Jurkat, Clone E6-1 (cell line): ENCODE data around the gene KDM3B.

Experiments used
- DNase-seq: peaks from one replicate; pipeline ENCODE4 v3.0.0-alpha.2; 2011; ENCODE audit warnings: low read depth, low spot score
- H3K4me3 ChIP-seq: 2 replicates; pipeline ENCODE4 v1.5.1; 2011; ENCODE audit warnings: mild to moderate bottlenecking, low read length, control low read depth, moderate library complexity

Gene KDM3B

DNA sequence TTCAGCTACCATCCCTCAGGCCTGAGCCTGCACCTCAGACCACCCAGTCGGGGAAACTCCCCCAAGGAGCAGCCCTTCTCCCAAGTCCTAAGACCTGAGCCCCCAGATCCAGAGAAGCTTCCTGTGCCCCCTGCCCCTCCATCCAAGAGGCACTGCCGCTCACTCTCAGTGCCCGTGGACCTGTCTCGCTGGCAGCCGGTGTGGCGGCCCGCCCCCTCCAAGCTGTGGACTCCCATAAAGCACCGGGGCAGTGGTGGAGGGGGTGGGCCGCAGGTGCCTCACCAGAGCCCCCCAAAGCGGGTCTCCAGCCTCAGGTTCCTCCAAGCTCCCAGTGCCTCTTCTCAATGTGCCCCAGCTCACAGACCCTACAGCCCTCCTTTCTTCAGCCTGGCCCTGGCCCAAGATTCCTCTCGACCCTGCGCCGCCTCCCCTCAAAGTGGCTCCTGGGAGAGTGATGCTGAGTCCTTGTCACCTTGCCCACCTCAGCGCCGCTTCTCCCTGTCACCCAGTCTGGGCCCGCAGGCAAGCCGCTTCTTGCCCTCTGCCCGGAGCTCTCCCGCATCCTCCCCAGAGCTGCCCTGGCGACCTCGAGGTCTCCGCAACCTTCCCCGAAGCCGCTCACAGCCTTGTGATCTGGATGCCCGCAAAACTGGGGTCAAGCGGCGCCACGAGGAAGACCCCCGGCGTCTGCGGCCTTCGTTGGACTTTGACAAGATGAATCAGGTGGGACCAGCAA, 7.4 kb upstream of the KDM3B start:
- H3K4me3 ChIP-seq, result no peak overlapping the region
- no peak for DNase-seq

DNA sequence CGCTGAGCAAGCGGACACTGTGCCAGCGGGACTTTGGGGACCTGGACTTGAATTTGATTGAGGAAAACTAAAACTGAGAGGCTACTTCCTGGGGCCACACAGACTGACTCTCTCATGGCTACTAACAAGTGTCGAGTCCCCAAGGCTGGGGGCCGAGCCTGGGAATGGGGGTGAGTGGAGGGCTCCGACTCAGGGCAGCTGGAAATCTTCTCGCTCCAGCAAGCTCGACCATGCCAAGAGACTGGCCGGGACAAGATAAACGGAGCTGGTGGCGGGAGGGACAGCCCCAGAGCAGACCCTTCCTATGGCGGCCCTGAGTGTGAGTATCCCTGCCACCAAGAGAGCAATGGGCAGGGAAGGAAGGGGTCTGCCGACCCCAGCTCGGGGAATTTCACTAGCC, 5.6 kb upstream of the KDM3B start:
- DNase-seq, result no peak
- no peak overlapping the region for H3K4me3 ChIP-seq

DNA sequence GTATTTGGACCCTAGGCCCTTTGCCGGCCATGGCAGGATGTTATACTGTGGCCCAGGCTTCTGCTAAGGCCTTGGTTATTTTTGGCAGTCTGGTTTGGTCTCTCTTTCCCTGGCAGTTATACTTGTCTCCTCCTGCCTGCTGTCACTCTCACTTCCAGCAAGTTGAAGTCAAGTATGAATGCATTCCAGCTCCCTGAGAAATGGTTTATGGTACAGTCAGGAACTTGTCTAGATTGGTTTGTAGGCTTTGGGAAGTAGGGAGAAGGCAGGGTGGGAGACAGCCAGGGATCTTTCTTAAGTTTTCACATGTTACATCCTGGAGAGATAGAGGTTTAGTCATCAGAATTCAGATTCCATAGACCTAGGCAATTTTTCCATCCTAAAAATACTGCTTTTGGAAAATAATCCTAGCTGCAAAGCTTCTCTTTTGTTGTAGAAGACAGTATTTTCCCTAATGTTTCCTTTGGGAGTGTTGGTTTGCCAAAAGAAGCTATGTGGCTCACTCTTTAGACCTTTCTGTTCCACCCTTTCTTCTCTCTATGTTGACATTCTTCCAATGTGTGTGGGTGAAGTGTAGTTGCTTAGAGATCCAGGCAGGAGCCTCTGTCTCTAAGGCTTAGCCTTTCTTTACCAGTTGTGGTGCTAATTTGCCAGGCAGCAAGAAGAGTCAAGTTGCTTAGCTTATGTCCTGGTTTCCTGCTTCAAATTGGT, 2.5 kb upstream of the KDM3B start:
- no peak overlapping the region for H3K4me3 ChIP-seq
- DNase-seq, result no peak

DNA sequence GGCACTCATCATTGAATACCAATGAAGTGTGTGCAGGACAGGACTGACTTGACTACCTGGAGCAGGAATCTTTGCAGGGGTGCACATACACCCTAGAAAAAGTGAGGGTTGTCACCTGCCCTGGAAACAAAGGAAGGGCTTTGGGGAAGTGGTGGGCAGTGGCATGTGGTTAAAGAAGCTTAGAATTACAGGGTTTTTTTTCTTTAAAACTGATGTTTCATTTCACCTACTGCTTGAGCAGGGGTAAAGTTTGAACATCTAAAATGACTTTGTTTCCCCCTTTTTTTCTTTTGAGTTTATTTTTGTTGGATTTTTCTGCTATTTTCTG, 2.0 kb upstream of the KDM3B start:
- DNase-seq, result no peak
- no peak overlapping the region for H3K4me3 ChIP-seq

DNA sequence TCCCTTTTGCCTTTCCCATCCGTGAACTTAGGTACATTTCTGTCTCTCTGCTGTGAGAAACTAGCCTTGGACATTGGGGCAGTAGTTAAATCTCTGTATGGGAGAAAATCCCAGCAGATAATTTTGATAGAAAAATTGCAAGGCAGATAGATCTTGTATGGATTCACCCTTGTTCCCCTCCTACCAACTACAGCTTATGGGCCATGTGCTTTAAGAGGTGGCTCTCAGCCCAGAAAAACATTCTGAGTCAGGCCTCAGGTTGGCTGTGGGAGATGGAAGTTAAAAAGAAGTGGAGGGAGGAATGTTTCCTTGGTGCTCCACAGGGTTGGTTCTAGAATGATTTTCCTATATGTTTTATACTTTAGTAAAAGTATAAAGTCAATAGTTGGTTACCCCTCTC, 1.4 kb upstream of the KDM3B start:
- H3K4me3 ChIP-seq, result no peak overlapping the region
- no peak for DNase-seq

DNA sequence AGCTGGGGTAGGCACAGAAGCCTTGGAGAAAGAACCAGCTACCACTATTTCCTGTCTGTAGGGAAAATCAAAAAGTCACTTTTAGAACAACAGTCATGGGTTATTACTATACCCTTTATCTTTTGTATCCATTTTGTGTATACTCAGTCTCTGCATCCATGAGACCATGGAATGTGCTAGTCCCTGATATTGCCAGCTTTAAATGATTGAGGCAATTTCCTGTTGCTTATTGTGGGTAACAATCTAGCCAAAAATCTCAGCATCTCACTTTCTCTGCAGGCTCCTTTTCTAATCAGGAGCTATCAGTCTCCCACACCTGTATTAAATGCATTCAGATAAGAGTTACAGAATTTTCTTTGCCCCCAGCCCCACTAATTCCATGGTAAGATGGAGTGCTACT, 968 bp upstream of the KDM3B start:
- DNase-seq, result peak; percentile 31
- no peak overlapping the region for H3K4me3 ChIP-seq

DNA sequence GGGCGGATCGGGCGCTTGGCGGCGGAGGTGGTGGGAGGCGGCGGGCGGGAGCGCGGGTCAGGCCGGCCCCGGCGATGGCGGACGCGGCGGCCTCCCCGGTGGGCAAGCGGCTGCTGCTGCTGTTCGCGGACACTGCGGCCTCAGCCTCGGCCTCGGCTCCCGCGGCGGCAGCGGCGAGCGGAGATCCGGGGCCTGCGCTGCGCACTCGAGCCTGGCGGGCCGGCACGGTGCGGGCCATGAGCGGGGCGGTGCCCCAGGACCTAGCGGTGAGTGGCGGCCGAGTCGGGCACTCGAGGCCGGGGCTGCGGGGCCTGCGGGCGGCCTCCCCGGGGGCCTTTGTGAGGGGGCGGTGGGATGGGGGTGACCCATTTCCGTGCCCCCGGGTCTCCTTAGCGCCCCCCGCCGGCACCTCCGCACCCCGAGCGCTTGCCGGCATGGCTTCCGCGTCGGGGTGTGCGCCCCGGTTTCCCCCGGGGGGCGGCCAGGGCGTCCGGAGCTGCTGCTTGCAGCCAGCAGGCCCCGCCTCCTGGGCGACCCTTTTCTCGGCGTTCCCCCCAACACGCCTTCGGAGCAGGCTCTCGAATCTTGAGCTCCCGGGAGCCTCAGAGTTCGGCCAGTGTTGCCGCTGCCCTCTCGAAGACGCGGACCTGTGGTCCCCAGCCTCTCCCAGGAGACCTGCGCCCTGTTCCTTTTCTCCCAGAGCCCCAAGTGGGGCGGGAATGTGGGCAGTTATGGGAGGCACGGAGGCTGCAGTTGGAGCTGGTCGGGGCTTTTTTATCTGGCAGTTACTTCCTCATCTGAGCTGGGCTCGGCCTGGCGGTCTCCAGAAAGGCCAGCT, 456 bp downstream of the KDM3B start:
- peak overlapping the region; percentile 81 for H3K4me3 ChIP-seq
- DNase-seq, result peak; percentile 23

DNA sequence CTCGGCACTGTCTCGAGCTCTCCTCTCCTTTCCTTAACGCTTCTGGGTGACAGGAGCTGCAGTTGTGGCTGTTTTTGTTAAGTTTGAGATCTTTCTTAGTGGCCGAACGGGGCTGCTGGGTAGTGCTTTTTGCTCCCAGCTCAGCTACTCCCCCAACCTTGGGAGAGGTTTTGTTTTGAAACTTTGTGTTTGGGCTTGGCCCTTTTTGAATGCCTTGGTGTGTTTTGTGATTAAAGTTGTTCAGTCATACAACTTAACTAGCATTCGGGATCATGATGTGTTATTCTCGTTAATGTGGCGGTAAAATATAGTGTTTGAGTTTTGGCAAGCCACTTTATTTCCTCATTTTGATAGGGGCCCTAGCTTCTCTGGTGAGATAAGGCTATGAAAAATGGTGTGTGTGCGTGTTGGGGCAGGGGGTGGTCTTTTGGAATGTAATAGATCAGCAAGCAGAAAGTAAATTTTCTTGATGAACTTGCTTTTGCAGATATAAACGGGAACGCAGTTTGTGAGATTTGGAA, 1.1 kb downstream of the KDM3B start:
- DNase-seq, result no peak

DNA sequence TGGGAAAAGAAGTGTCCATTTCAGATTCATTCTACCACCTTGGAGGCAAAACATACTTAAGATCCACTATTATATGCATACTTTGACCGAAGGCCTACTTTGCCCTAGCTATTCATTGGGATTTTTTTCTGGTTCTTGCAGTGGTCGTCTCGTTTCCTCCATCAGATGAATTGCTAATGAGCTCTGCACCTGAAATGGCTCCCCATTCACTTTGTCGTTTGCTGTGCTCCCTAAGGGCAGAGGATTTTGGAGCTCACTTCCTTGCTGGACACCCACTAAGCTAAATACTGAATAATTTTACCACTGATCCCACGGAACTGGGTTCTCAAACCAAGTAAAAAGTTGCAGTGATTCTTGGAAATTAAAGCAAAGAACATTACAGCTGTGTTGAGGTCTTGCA, 1.9 kb downstream of the KDM3B start:
- no peak for DNase-seq
- peak overlapping the region; percentile 81 for H3K4me3 ChIP-seq

More for the DNA sequence above, 1.1 kb downstream of the KDM3B start:
- peak overlapping the region; percentile 81 for H3K4me3 ChIP-seq

DNA sequence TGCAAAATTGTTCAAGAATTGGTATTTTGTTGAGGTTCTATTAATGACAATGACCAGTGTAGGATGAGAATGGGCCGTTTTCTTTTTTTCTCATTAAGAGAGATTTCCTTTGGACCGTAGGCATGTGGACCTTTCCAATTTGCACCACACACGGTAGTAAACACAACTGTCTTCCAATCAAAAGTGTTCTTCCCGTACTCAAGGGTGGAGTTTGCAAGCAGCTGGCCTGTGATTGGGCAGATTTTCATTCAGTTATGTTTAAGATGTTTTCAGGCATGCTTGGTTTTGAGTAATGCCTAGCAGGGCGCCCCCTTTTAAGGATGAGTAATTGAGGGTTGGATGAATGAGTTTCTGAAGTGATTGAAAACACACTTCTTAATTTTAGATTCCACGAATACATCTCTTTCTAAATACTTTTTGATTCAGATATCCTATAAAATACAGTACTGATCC, 2.5 kb downstream of the KDM3B start:
- no peak overlapping the region for H3K4me3 ChIP-seq

DNA sequence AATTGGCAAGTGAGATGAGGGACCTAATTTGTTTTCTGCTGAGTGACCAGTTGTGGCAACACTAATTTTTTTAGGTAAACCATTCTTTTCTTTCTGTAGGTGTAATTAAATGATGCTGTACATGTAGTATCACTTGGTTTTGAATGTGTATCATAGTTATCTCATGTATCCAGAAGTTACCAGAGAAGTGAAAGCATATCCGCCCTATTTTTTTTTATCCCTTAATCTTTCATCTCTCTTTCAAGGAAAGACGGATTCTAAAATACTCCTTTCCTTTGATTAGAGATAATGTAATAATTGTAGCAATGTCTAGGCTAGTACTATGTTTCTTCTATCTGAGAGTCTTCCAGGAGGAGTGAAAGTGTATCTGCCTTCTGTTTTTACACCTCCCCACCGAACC, 7.1 kb downstream of the KDM3B start:
- no peak for DNase-seq
- H3K4me3 ChIP-seq, result no peak overlapping the region

More for the DNA sequence above, 2.5 kb downstream of the KDM3B start:
- peak; percentile 57 for DNase-seq

DNA sequence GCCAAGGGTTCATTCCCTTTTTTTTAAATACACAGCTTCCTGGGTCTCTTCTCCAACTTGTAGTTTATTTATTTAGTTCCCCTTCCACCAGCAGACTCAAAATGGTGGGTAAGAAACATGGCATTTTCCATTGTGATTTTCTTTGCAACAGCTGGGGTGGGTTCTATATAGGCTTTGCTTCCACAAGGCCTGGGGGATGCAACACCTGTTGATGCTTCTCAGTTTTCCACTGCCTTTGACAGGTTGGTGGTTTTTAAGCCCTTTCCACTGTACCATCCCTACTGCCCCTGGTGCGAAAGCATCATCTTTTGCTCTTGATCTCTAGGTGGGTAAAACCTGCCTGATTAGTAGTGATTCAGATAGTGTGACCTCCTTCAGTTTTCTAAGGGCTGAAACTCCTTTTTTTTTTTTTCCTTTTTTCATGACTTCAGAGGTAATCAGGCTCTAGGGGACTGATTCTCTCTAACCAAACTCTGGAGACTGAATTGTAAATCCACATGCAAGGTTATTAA, 8.5 kb downstream of the KDM3B start:
- H3K4me3 ChIP-seq, result no peak overlapping the region
- no peak for DNase-seq

DNA sequence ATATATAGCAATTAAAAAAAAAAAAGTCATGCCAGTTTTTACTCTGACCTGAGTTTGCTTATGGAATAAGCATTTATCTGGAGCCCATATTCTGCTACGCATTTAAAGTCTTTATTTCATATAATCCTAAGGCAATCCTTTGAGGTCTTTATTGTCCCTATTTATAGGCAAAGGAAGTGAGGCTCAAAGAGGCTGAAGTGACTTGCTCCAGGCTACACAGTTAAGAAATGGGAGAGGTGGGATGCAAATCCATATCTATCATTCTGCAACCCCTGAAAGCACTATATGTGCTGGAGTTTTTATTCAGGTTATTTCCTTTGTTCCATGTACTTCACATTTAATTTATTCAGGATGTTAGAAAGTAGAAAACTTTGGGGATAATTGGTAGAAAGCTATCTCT, 12.1 kb downstream of the KDM3B start:
- no peak for DNase-seq
- H3K4me3 ChIP-seq, result no peak overlapping the region

DNA sequence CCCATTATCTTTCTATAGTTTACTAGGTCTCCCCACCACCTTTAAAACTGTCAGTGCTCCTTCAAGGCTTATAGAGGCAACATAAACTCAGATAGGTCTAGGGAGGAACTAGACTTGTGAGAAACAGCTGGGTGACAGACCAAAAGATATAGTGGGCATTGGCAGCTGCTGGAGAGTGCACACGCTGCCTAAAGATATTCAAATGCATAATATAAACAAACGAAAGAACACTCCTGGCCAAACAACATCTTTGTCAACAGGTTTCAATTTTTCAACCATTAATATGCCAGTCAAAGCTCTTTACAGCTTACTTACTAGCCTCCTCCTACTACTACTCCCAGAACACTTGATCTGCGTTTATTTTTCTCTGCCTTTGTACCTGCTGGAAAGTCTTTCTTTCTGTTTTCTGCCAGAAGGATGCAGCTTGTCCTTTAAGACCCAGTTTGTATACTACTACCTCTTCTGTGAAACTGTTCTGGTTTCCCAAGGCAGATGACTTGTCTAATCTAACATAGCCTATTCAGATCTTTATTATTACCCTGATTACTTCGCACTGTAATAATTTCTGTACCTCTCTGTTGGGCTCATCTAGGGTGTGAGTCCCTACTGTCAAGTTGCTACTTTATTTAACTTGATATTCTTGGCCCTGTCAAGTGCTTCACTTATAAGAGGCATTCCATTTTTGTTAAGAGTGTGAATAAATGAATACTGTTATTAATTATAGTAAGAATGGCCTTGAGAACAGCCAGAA, 14.3 kb downstream of the KDM3B start:
- DNase-seq, result no peak
- no peak overlapping the region for H3K4me3 ChIP-seq

DNA sequence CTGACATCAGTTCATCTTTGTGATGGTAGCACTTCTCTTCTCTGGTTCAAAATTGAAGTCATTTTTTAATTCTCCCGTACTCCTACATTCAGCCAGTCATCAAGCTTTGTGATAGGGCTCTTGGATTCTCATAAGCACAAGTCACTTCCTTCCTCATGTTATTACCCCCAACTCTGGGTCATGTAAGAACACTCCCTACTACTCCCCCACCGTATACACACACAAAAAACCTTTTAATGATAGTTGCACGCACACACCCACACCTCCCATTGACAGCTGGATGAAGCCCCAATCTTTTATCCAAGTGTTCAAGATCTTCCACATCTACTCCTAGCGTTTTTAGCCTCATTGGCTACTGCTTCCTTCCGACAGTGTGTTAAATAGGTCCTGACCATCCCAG, 16.8 kb downstream of the KDM3B start:
- no peak overlapping the region for H3K4me3 ChIP-seq
- no peak for DNase-seq

DNA sequence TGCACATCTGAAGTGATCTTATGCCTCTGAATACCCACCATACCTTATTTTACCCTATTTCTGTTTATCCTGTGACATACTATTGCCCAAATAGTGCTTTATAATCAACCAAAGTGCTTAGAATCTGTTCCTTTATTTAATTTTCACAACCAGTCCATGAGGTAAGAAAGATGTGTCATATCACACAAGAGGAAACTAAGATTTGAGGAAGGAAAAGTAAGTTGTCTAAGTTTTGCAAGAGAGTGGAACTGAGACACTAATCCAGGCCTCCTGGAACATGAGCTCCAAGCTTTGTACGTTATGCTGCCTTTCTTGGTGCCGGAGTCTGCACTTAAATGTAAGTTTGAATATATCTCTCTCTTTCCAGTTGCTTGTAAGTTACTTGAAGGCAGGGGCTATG, 17.2 kb downstream of the KDM3B start:
- H3K4me3 ChIP-seq, result no peak overlapping the region
- no peak for DNase-seq

DNA sequence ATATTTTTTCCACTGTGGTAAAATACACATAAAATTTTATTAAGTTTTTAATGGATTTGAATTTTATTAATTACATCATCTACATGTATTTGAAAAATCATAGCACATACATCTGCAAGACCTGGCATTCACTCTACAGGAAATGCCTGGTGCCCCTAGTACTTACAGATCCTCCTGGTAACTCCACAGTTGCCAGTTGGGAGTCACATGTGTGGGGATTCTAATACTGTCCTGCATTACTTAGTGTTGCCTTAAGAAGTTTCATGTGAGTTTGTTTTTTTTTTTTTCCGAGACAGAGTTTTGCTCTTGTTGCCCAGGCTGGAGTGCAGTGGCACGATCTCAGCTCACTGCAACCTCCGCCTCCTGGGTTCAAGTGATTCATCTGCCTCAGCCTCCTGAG, 18.1 kb downstream of the KDM3B start:
- H3K4me3 ChIP-seq, result no peak overlapping the region
- no peak for DNase-seq

DNA sequence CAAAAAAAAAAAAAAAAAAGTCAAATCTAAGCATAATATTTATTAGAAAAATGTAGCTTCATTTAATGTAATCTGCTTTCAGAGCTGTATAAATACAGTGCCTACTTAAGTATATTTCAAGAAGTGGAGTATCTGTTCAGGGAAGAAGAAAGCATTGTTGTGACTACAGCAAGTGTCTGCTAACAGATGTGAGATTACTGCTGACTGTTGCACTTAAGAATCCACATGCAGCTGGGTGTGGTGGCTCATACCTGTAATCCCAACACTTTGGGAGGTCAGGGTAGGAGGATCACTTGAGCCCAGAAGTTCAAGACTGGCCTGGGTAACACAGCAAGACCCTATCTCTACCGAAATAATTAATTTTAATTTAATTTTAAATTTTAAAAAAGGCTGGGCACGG, 19.0 kb downstream of the KDM3B start:
- H3K4me3 ChIP-seq, result no peak overlapping the region
- no peak for DNase-seq

DNA sequence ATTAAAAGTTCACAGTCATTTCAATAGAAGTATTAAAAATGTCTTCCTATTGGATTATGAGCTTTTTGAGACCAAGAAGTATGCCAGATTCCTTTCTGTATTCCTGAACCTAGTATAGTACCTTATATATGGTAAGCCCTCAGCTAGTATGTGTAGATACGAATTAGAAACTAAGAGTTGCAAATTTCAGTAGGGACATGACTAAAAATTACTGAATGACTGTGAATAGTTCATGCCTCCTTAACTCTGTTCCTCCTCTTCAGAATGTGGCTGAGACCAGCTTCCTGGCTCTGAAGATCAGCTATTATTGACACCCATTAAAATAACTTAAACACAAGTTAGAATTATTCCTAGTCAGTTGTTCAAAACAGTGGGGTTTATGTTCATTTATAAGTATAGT, 19.7 kb downstream of the KDM3B start:
- DNase-seq, result no peak

More for the DNA sequence above, 19.7 kb downstream of the KDM3B start:
- H3K4me3 ChIP-seq, result no peak overlapping the region
